ENCODE data around the gene MAP4K4. TPM values are rescaled to one million over a fixed set of nuclear protein-coding genes. Genes with fewer than 3 reads are reported as not detected.
A peak's percentile ranks its signal among the peaks of the same experiment; 100 is the strongest.

Gene MAP4K4
- total and polyA plus RNA-seq, 2 of the 13 experiments (the other 11 are each of a cell fraction or from before 2014, with no cell fraction given) = 105 to 264 TPM

GRCh38 chr2:101751276-101751815 lies 53.8 kb downstream of the MAP4K4 start (continued):
- TF ChIP-seq KDM6A (CRISPR knock-in tag; IDR thresholded peaks at IDR 0.05; ENCODE audit: low read depth) (no peak), NR2F2 (IDR thresholded peaks at IDR 0.05; ENCODE audit: borderline replicate concordance, low read depth) (no peak), PITX1 (CRISPR knock-in tag; IDR thresholded peaks at IDR 0.05) (peak; percentile 6; the same call in 1 of the 2 replicates), MBD4 (IDR thresholded peaks at IDR 0.05; ENCODE audit: borderline replicate concordance, low read length) (no peak)

- Histone ChIP-seq H3K4me2 (ENCODE audit: low read depth, low read length) (peak overlapping the region; percentile 58), H3K27ac (ENCODE audit: extremely low read length, insufficient read depth, low read length) (peak overlapping the region; percentile 30), H3K36me3 (replicated peaks in 1 of 2; ENCODE audit: control insufficient read depth in 1 of 2, insufficient read depth in 2 of 2, low read length in 2 of 2) (peaks cover 0 to 6% of the 10 kb centered on the region in 2 experiments; a peak in 1 of 5 replicates), H3K27me3 (ENCODE audit: control insufficient read depth in 1 of 2, insufficient read depth in 2 of 2, low read length in 2 of 2) (no peaks in the 10 kb centered on the region), H2AFZ (ENCODE audit: low read length) (no peak overlapping the region), H3K4me3 (replicated peaks in 1 of 3; ENCODE audit: insufficient read depth in 1 of 3, low read depth in 2 of 3, low read length in 3 of 3) (peak overlapping the region in 1 of 3 experiments; percentile 18; a peak in 1 of 6 replicates), H3K9ac (ENCODE audit: insufficient read depth, low read depth, low read length) (0 out of 2 replicates have a peak overlapping the region, but pooled peaks have one; percentile 17), H3K4me1 (ENCODE audit: insufficient read depth, low read length) (peaks cover 81% of the 10 kb centered on the region), H3K9me3 (ENCODE audit: low read length) (no peaks in the 10 kb centered on the region), H4K20me1 (ENCODE audit: insufficient read depth, low read length) (peaks cover 73% of the 10 kb centered on the region), H3K79me2 (ENCODE audit: insufficient read depth, low read length) (peaks cover 80% of the 10 kb centered on the region)
- POLR2A ChIA-PET = interaction anchor here (1.0 to 2.1 kb wide), 6 partner anchors 12 to 55 kb away, joined by 3 to 11 read pairs (median 4); partner anchors contain the start of gene MAP4K4
- ATAC-seq = peak; percentile 61
- intact Hi-C loops (cut with micrococcal nuclease; ENCODE audit: unreplicated experiment) = no loop called here
- no peak for FAIRE-seq
- CTCF ChIA-PET (ENCODE audit: low intra/inter-chr PET ratio, low total read pairs) = no interaction called here
- BruUV-seq (replicated peaks) = no TSS peak
- 22% methylated on average over 3 of the region's 3 CpGs for WGBS (ENCODE audit: low lambda C conversion rate)
- peak; percentile 69 for DNase-seq (ENCODE audit: low spot score)
- in situ Hi-C loops (cut with HindIII; ENCODE audit: extremely low pct_ligation_motif_present, low pct_unique_long_range_greater_than_20kb) = no loop called here
- 0 out of 2 replicates have a peak, but pooled peaks have one; percentile 39 for TF ChIP-seq ZNF543 (CRISPR knock-in tag; IDR thresholded peaks at IDR 0.05)
- 0 out of 2 replicates have a peak, but pooled peaks have one; percentile 43 for TF ChIP-seq HMG20B (CRISPR knock-in tag; conservative IDR thresholded peaks at IDR 0.05)
- peak; percentile 34; the same call in 1 of the 2 replicates for TF ChIP-seq CREM (IDR thresholded peaks at IDR 0.05)
- no peak for TF ChIP-seq CREM (CRISPR knock-in tag; IDR thresholded peaks at IDR 0.05)
- TF ChIP-seq ZNF704 (CRISPR knock-in tag; IDR thresholded peaks at IDR 0.05; ENCODE audit: borderline replicate concordance) = no peak; the same call in 1 of the 2 replicates
- TF ChIP-seq POLR2AphosphoS2 (IDR thresholded peaks at IDR 0.05; ENCODE audit: low read depth, low read length) = no peak
- TF ChIP-seq AGO1 (IDR thresholded peaks at IDR 0.05; ENCODE audit: low read depth, low read length, poor library complexity, severe bottlenecking) = no peak
- TF ChIP-seq HOXD1 (CRISPR knock-in tag; IDR thresholded peaks at IDR 0.05) = peak; percentile 82; the same call in 1 of the 2 replicates
- 0 out of 2 replicates have a peak, but pooled peaks have one; percentile 42 for TF ChIP-seq SATB2 (CRISPR knock-in tag; IDR thresholded peaks at IDR 0.05)
- no peak for TF ChIP-seq LCORL (IDR thresholded peaks at IDR 0.05)
- peak; percentile 70; the same call in 1 of the 2 replicates for TF ChIP-seq LCORL (CRISPR knock-in tag; IDR thresholded peaks at IDR 0.05)
- TF ChIP-seq PCBP1 (IDR thresholded peaks at IDR 0.05; ENCODE audit: borderline replicate concordance, low read depth, low read length) = no peak
- peak; percentile 66 for TF ChIP-seq BCL6 (CRISPR knock-in tag; IDR thresholded peaks at IDR 0.05)
- no peak for TF ChIP-seq ZFY (CRISPR knock-in tag; IDR thresholded peaks at IDR 0.05)
- no peak for TF ChIP-seq NCOR1 (IDR thresholded peaks at IDR 0.05; ENCODE audit: borderline replicate concordance, low read length)
- TF ChIP-seq ZMYM4 (CRISPR knock-in tag; IDR thresholded peaks at IDR 0.05) = 0 out of 2 replicates have a peak, but pooled peaks have one; percentile 24
- peak; percentile 83; the same call in 1 of the 2 replicates for TF ChIP-seq MLX (CRISPR knock-in tag; IDR thresholded peaks at IDR 0.05)
- TF ChIP-seq HOXA9 (CRISPR knock-in tag; IDR thresholded peaks at IDR 0.05; ENCODE audit: borderline replicate concordance) = no peak
- no peak for TF ChIP-seq FOXP1 (IDR thresholded peaks at IDR 0.05)
- TF ChIP-seq FOXP1 (CRISPR knock-in tag; IDR thresholded peaks at IDR 0.05) = peak; percentile 56; the same call in 1 of the 2 replicates
Observed at GRCh38 chr2:101751875-101752619, 54.5 kb downstream of the MAP4K4 start.
